PFSK-1 (cell line): ENCODE results near the gene MOCOS.

Experiments
- FOXP2 ChIP-seq: optimal IDR thresholded peaks from 2 replicates; pipeline ENCODE3; 2011; ENCODE audit warnings: borderline replicate concordance, control low read depth, inconsistent platforms; ENCODE audit not compliant: insufficient read depth; ENCODE audit errors: extremely low read length, extremely low read depth
- POLR2AphosphoS5 ChIP-seq: IDR thresholded peaks from 2 replicates; pipeline ENCODE4 v1.6.1; 2012; ENCODE audit warnings: low read depth, mild to moderate bottlenecking, control low read depth, low read length, moderate library complexity
- SIN3A ChIP-seq: IDR thresholded peaks from 2 replicates; pipeline ENCODE4 v1.6.1; 2012; ENCODE audit warnings: mild to moderate bottlenecking, low read length, moderate library complexity, borderline replicate concordance; ENCODE audit not compliant: insufficient read depth
- TAF1 ChIP-seq: IDR thresholded peaks from 2 replicates; pipeline ENCODE4 v1.6.1; 2012; ENCODE audit warnings: low read length, control low read depth, borderline replicate concordance; ENCODE audit not compliant: insufficient read depth
- TF ChIP-seq, protein P1 (sequence below), 2 experiments: IDR thresholded peaks; 2 replicates each; pipeline versions ENCODE4 v1.6.1 to v1.8.0; 2011 to 2012; ENCODE audit warnings: low read depth in 2 of 2, low read length in 2 of 2, control low read depth in 1 of 2, inconsistent platforms in 1 of 2, mild to moderate bottlenecking in 1 of 2, moderate library complexity in 1 of 2; ENCODE audit not compliant: insufficient read depth in 1 of 2

DNA sequence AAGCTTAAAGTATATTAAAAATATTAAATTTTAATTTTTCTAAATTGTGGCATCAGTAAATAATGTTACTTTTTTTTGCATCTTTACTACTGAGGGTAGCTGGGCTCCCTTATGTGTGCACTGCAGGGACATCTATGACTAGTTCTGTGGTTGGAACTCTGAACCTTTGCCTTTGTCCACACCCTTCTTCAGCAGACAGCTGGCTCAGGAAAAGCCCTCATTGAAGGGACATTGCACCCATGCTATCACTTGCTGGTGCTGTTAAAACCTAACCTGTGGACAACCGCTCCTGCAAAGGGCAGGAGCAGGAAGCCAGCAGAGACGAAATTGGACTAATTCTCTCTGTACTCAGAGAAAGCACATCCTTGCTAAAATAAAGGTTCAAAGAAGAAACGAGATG, 30.1 kb downstream of the MOCOS start:
- no peak for TF ChIP-seq SIN3A
- TF ChIP-seq FOXP2 = no peak
- TF ChIP-seq, protein P1, sequence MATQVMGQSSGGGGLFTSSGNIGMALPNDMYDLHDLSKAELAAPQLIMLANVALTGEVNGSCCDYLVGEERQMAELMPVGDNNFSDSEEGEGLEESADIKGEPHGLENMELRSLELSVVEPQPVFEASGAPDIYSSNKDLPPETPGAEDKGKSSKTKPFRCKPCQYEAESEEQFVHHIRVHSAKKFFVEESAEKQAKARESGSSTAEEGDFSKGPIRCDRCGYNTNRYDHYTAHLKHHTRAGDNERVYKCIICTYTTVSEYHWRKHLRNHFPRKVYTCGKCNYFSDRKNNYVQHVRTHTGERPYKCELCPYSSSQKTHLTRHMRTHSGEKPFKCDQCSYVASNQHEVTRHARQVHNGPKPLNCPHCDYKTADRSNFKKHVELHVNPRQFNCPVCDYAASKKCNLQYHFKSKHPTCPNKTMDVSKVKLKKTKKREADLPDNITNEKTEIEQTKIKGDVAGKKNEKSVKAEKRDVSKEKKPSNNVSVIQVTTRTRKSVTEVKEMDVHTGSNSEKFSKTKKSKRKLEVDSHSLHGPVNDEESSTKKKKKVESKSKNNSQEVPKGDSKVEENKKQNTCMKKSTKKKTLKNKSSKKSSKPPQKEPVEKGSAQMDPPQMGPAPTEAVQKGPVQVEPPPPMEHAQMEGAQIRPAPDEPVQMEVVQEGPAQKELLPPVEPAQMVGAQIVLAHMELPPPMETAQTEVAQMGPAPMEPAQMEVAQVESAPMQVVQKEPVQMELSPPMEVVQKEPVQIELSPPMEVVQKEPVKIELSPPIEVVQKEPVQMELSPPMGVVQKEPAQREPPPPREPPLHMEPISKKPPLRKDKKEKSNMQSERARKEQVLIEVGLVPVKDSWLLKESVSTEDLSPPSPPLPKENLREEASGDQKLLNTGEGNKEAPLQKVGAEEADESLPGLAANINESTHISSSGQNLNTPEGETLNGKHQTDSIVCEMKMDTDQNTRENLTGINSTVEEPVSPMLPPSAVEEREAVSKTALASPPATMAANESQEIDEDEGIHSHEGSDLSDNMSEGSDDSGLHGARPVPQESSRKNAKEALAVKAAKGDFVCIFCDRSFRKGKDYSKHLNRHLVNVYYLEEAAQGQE (IDR thresholded peaks at IDR 0.05; ENCODE audit: insufficient read depth in 1 of 2, low read depth in 2 of 2, low read length in 2 of 2) = no peak
- no peak for TF ChIP-seq POLR2AphosphoS5
- TF ChIP-seq TAF1 = no peak
